ENCODE measurements around the gene SORCS1.

Gene SORCS1

GRCh38 chr10:106711313-106711906 lies 453.1 kb downstream of the SORCS1 start:
- DNase-seq, result no peak
- no peaks in the 10 kb centered on the region for H3K27me3 Mint-ChIP-seq
- H3K9me3 Mint-ChIP-seq, result peaks cover 0 to 7% of the 10 kb centered on the region in 2 donors
- H3K36me3 Mint-ChIP-seq (ENCODE audit: insufficient read depth), result peaks cover 3% of the 10 kb centered on the region
- H3K4me3 Mint-ChIP-seq, result no peak overlapping the region
- no peak for ATAC-seq (replicated peaks)
- H3K27ac Mint-ChIP-seq, result no peak overlapping the region
- H3K4me1 Mint-ChIP-seq (ENCODE audit: low read depth in 2 of 2), result no peaks in the 10 kb centered on the region

- no peaks in the 10 kb centered on the region for H3K36me3 Mint-ChIP-seq (ENCODE audit: insufficient read depth)
- H3K4me1 Mint-ChIP-seq (ENCODE audit: low read depth in 2 of 2), result no peaks in the 10 kb centered on the region
- DNase-seq (no peak), ATAC-seq (replicated peaks) (no peak)
- no peak overlapping the region for H3K4me3 Mint-ChIP-seq
- H3K9me3 Mint-ChIP-seq, result peaks cover 0 to 6% of the 10 kb centered on the region in 2 donors
- H3K27ac Mint-ChIP-seq, result no peak overlapping the region
- H3K27me3 Mint-ChIP-seq, result no peaks in the 10 kb centered on the region
Measured at GRCh38 chr10:106708506-106708905, 456.0 kb downstream of the SORCS1 start.

- H3K27ac Mint-ChIP-seq, result no peak overlapping the region
- no peak for DNase-seq
- peaks cover 0 to 6% of the 10 kb centered on the region in 2 donors for H3K9me3 Mint-ChIP-seq
- no peak overlapping the region for H3K4me3 Mint-ChIP-seq
- no peaks in the 10 kb centered on the region for H3K36me3 Mint-ChIP-seq (ENCODE audit: insufficient read depth)
- H3K4me1 Mint-ChIP-seq (ENCODE audit: low read depth in 2 of 2), result no peaks in the 10 kb centered on the region
- no peak for ATAC-seq (replicated peaks)
- H3K27me3 Mint-ChIP-seq, result no peaks in the 10 kb centered on the region
Measured at GRCh38 chr10:106707657-106708056, 456.8 kb downstream of the SORCS1 start.

GRCh38 chr10:106706127-106706526 lies 458.4 kb downstream of the SORCS1 start:
- H3K4me1 Mint-ChIP-seq (ENCODE audit: low read depth in 2 of 2), result no peaks in the 10 kb centered on the region
- H3K9me3 Mint-ChIP-seq, result peaks cover 0 to 2% of the 10 kb centered on the region in 2 donors
- no peak overlapping the region for H3K4me3 Mint-ChIP-seq
- H3K27me3 Mint-ChIP-seq, result no peaks in the 10 kb centered on the region
- no peak for DNase-seq
- no peak overlapping the region for H3K27ac Mint-ChIP-seq
- no peak for ATAC-seq (replicated peaks)
- no peaks in the 10 kb centered on the region for H3K36me3 Mint-ChIP-seq (ENCODE audit: insufficient read depth)

GRCh38 chr10:106705681-106706100 lies 458.8 kb downstream of the SORCS1 start:
- Mint-ChIP-seq H3K36me3 (ENCODE audit: insufficient read depth) (no peaks in the 10 kb centered on the region), H3K27me3 (no peaks in the 10 kb centered on the region), H3K4me3 (no peak overlapping the region), H3K4me1 (ENCODE audit: low read depth in 2 of 2) (no peaks in the 10 kb centered on the region), H3K9me3 (peaks cover 2% of the 10 kb centered on the region in 2 donors), H3K27ac (no peak overlapping the region)
- DNase-seq, result no peak
- no peak for ATAC-seq (replicated peaks)

- Mint-ChIP-seq H3K4me3 (no peak overlapping the region), H3K9me3 (peaks cover 5 to 33% of the 10 kb centered on the region in 2 donors), H3K27ac (no peak overlapping the region), H3K36me3 (ENCODE audit: insufficient read depth) (no peaks in the 10 kb centered on the region), H3K4me1 (ENCODE audit: low read depth in 2 of 2) (no peaks in the 10 kb centered on the region), H3K27me3 (no peaks in the 10 kb centered on the region)
- ATAC-seq (replicated peaks), result no peak
- DNase-seq, result no peak
Measured at GRCh38 chr10:106696239-106696638, 468.3 kb downstream of the SORCS1 start.

- Mint-ChIP-seq H3K27ac (no peak overlapping the region), H3K4me1 (ENCODE audit: low read depth in 2 of 2) (no peaks in the 10 kb centered on the region), H3K27me3 (no peaks in the 10 kb centered on the region), H3K9me3 (peaks cover 4 to 22% of the 10 kb centered on the region in 2 donors), H3K36me3 (ENCODE audit: insufficient read depth) (no peaks in the 10 kb centered on the region), H3K4me3 (no peak overlapping the region)
- DNase-seq (no peak), ATAC-seq (replicated peaks) (no peak)
Measured at GRCh38 chr10:106694696-106695095, 469.8 kb downstream of the SORCS1 start.

- Mint-ChIP-seq H3K4me3 (no peak overlapping the region), H3K27ac (no peak overlapping the region), H3K9me3 (peaks cover under 1 to 10% of the 10 kb centered on the region in 2 donors), H3K36me3 (ENCODE audit: insufficient read depth) (no peaks in the 10 kb centered on the region), H3K4me1 (ENCODE audit: low read depth in 2 of 2) (no peaks in the 10 kb centered on the region), H3K27me3 (no peaks in the 10 kb centered on the region)
- no peak for DNase-seq
- no peak for ATAC-seq (replicated peaks)
Measured at GRCh38 chr10:106682175-106682574, 482.3 kb downstream of the SORCS1 start.

GRCh38 chr10:106680061-106680460 lies 484.4 kb downstream of the SORCS1 start:
- H3K27ac Mint-ChIP-seq, result no peak overlapping the region
- H3K4me3 Mint-ChIP-seq, result no peak overlapping the region
- DNase-seq (no peak), ATAC-seq (replicated peaks) (no peak)
- H3K36me3 Mint-ChIP-seq (ENCODE audit: insufficient read depth), result no peaks in the 10 kb centered on the region
- peaks cover 11 to 15% of the 10 kb centered on the region in 2 donors for H3K9me3 Mint-ChIP-seq
- H3K27me3 Mint-ChIP-seq, result no peaks in the 10 kb centered on the region
- H3K4me1 Mint-ChIP-seq (ENCODE audit: low read depth in 2 of 2), result no peaks in the 10 kb centered on the region

GRCh38 chr10:106679314-106679713 lies 485.2 kb downstream of the SORCS1 start:
- no peak overlapping the region for H3K4me3 Mint-ChIP-seq
- H3K27me3 Mint-ChIP-seq, result no peaks in the 10 kb centered on the region
- DNase-seq, result no peak
- no peaks in the 10 kb centered on the region for H3K4me1 Mint-ChIP-seq (ENCODE audit: low read depth in 2 of 2)
- peaks cover 11 to 15% of the 10 kb centered on the region in 2 donors for H3K9me3 Mint-ChIP-seq
- H3K27ac Mint-ChIP-seq, result no peak overlapping the region
- ATAC-seq (replicated peaks), result no peak
- H3K36me3 Mint-ChIP-seq (ENCODE audit: insufficient read depth), result no peaks in the 10 kb centered on the region

- H3K4me1 Mint-ChIP-seq (ENCODE audit: low read depth in 2 of 2), result no peaks in the 10 kb centered on the region
- H3K27ac Mint-ChIP-seq, result no peak overlapping the region
- peaks cover 13 to 24% of the 10 kb centered on the region in 2 donors for H3K9me3 Mint-ChIP-seq
- ATAC-seq (replicated peaks) (no peak), DNase-seq (no peak)
- no peaks in the 10 kb centered on the region for H3K36me3 Mint-ChIP-seq (ENCODE audit: insufficient read depth)
- no peaks in the 10 kb centered on the region for H3K27me3 Mint-ChIP-seq
- H3K4me3 Mint-ChIP-seq, result no peak overlapping the region
Measured at GRCh38 chr10:106672517-106673175, 491.9 kb downstream of the SORCS1 start.

GRCh38 chr10:106661767-106662140 lies 502.8 kb downstream of the SORCS1 start:
- no peak for ATAC-seq (replicated peaks)
- H3K27me3 Mint-ChIP-seq, result no peaks in the 10 kb centered on the region
- DNase-seq, result no peak
- peaks cover 5% of the 10 kb centered on the region in 2 donors for H3K9me3 Mint-ChIP-seq
- H3K27ac Mint-ChIP-seq, result no peak overlapping the region
- H3K4me1 Mint-ChIP-seq (ENCODE audit: low read depth in 2 of 2), result no peaks in the 10 kb centered on the region
- no peaks in the 10 kb centered on the region for H3K36me3 Mint-ChIP-seq (ENCODE audit: insufficient read depth)
- H3K4me3 Mint-ChIP-seq, result no peak overlapping the region

- H3K27me3 Mint-ChIP-seq, result no peaks in the 10 kb centered on the region
- no peaks in the 10 kb centered on the region for H3K36me3 Mint-ChIP-seq (ENCODE audit: insufficient read depth)
- H3K27ac Mint-ChIP-seq, result no peak overlapping the region
Measured at GRCh38 chr10:106661133-106661766, 503.3 kb downstream of the SORCS1 start.

GRCh38 chr10:106660550-106660949 lies 504.0 kb downstream of the SORCS1 start:
- Mint-ChIP-seq H3K9me3 (peaks cover 6 to 8% of the 10 kb centered on the region in 2 donors), H3K4me3 (no peak overlapping the region), H3K27ac (no peak overlapping the region), H3K4me1 (ENCODE audit: low read depth in 2 of 2) (no peaks in the 10 kb centered on the region), H3K27me3 (no peaks in the 10 kb centered on the region), H3K36me3 (ENCODE audit: insufficient read depth) (no peaks in the 10 kb centered on the region)
- DNase-seq (no peak), ATAC-seq (replicated peaks) (no peak)

More at GRCh38 chr10:106661133-106661766, 503.3 kb downstream of the SORCS1 start:
- H3K9me3 Mint-ChIP-seq, result peaks cover 6 to 8% of the 10 kb centered on the region in 2 donors
- no peak for DNase-seq
- no peak overlapping the region for H3K4me3 Mint-ChIP-seq
- ATAC-seq (replicated peaks), result no peak
- no peaks in the 10 kb centered on the region for H3K4me1 Mint-ChIP-seq (ENCODE audit: low read depth in 2 of 2)

Data from effector memory CD8-positive, alpha-beta T cell (primary cell).